ENCODE results near the gene MXD1. TPM values are rescaled to one million over a fixed set of nuclear protein-coding genes. Genes with fewer than 3 reads are reported as not detected.
"Not testable (repeated sequence)": the region's sequence is repeated elsewhere in the genome, so short reads cannot be mapped to it uniquely, and the experiment has no call there.

The MXD1 gene
- total RNA-seq, 1 donor, result 13.1 TPM

DNA sequence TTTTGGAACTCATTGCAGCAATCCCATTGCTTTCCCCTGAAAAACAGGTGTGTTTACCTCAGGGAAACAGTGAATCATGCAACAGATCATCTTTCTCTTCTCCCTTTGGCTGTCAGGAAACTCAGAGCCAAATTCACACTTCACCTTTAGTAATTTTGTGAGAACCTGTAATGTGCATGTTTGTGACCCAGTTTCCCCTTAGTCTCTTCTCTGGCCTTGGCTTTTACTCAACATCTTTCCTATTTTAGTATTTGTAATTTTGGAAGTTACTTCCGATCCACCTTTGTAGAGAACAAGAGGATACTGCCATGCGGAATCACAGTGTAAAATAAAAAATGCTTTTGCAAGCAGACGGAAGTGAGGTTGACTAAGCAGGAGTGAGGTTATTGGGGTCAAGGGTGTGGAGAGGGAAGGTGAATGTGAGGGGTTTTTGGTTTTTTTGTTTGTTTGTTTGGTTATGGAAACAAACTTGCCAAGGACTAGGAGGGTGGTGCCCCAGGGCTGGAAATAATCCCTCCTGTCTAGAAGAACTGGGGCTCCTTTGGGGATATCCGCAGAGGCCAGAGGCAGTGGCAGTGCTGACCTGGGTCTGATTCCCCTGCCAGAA lies 32.5 kb downstream of the MXD1 start:
- H3K4me3 ChIP-seq (ENCODE audit: low read depth, low read length), result no peak overlapping the region
- TF ChIP-seq, protein P1, sequence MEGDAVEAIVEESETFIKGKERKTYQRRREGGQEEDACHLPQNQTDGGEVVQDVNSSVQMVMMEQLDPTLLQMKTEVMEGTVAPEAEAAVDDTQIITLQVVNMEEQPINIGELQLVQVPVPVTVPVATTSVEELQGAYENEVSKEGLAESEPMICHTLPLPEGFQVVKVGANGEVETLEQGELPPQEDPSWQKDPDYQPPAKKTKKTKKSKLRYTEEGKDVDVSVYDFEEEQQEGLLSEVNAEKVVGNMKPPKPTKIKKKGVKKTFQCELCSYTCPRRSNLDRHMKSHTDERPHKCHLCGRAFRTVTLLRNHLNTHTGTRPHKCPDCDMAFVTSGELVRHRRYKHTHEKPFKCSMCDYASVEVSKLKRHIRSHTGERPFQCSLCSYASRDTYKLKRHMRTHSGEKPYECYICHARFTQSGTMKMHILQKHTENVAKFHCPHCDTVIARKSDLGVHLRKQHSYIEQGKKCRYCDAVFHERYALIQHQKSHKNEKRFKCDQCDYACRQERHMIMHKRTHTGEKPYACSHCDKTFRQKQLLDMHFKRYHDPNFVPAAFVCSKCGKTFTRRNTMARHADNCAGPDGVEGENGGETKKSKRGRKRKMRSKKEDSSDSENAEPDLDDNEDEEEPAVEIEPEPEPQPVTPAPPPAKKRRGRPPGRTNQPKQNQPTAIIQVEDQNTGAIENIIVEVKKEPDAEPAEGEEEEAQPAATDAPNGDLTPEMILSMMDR (IDR thresholded peaks at IDR 0.05; ENCODE audit: insufficient read depth, low read length), result no peak
- no peak for DNase-seq (ENCODE audit: low read depth)

DNA sequence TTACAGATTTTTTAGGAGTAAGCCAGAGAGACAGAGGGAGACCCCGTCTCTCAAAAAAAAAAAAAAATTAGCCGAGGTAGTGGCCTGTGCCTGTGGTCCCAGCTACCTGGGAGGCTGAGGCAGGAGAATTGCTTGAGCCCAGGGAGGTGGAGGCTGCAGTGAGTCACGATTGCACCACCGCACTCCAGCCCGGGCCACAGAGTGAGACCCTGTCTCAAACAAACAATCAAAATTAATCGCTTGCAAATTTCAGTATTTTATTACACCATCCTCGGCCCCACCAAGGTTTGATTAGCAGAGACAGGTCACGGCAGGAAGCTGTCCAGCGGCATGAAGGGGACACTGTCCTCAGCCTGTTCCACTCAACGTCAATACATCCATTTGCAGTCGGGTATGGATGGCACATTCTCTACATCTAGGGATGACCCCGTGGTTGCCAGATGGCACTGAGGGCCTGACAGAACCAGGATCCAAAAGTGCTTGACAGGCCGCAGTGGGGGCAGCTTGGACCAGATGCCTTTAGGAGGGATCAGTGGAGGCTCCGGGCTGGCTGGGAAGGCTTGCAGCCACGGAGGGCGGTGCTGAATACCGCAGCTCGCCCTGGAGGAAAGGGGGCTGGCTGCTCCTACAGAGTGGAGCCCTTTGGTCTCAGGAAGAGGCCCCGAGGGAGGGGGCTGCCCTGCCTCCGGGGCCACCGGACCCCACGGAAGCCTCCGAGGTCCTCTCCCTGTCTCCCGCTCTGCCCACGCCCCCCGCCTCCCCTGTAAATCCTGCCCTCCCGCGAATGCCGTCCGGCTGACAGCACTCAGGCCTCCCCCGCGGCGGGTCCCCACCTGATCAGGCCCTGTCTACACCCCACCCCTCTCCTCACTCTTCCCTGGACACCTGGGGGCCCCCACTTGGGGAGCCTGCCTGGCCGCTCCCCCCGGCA lies 33.4 kb downstream of the MXD1 start:
- H3K4me3 ChIP-seq (ENCODE audit: low read depth, low read length), result no peak overlapping the region
- DNase-seq (ENCODE audit: low read depth), result no peak
- TF ChIP-seq, protein P1 (IDR thresholded peaks at IDR 0.05; ENCODE audit: insufficient read depth, low read length), result no peak

DNA sequence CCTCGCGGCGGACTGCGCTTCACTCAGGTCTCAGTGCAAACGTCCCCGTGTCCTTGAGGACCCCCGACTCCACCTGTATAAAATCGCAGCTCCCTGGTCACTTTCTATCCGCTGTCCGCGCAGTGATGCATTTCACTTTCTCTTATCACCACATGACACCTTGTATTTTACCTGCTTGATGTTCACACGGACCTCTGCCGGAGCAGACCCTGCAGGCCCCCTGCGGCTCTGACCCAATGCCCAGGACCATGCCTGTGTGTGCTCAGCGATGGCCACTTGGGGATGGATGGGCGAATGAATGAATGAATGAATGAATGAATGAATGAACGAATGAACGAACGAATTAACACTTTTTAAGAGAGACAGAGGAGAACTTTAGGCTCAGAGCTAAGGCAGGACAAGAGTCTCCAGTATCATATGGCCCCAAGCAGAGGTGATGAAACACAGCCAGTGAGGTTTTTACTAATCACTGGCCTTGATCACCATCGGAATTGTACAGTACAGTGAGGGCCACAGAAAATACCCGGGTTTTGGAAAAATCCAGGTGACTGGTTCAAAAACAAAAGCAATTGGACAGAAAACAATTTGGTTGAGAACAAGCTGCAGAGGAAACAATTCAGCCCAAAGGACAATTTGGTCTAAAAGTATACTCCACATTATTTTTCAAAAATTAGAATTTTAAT lies 34.2 kb downstream of the MXD1 start:
- no peak overlapping the region for H3K4me3 ChIP-seq (ENCODE audit: low read depth, low read length)
- DNase-seq (ENCODE audit: low read depth), result no peak
- TF ChIP-seq, protein P1 (IDR thresholded peaks at IDR 0.05; ENCODE audit: insufficient read depth, low read length), result no peak

DNA sequence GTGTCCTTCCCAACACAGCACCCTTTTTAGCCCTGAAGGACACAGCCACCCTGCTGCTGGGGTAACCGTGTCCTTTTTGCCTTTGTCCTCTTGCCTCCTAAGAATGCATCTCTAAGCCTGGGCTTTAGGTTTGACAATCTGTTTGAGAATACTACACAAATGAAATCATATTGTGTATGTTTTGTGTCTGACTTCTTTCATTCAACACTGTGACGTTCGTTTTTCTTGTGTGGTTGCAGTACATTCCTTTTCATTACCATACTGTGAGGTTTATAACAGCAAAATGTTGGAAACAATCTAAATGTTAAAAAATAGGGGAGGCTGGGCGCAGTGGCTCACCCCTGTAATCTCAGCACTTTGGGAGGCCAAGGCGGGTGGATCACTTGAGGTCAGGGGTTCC lies 35.3 kb downstream of the MXD1 start:
- DNase-seq (ENCODE audit: low read depth), result no peak

DNA sequence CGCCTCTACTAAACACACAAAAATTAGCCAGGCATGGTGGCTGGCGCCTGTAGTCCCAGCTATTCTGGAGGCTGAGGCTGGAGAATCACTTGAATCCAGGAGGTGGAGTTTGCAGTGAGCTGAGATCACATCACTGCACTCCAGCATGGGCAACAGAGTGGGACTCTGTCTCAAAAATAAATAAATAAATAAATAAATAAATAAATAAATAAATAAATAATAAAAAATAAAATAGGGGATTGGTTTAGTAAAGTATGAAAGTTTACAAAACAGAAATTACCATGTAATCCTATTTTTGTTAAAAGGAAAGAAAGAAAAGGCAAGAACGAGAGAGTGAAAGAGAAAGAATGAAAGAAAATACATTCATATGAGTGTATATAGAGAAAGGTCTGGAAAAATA lies 35.8 kb downstream of the MXD1 start:
- not testable (repeated sequence) for H3K4me3 ChIP-seq (ENCODE audit: low read depth, low read length); DNase-seq (ENCODE audit: low read depth)

More for the DNA sequence above, 35.3 kb downstream of the MXD1 start:
- no peak overlapping the region for H3K4me3 ChIP-seq (ENCODE audit: low read depth, low read length)
- TF ChIP-seq, protein P1 (IDR thresholded peaks at IDR 0.05; ENCODE audit: insufficient read depth, low read length), result no peak

GRCh38 chr2:69952336-69953115 lies 37.6 kb downstream of the MXD1 start:
- TF ChIP-seq, protein P1 (IDR thresholded peaks at IDR 0.05; ENCODE audit: insufficient read depth, low read length), result no peak
- no peak overlapping the region for H3K4me3 ChIP-seq (ENCODE audit: low read depth, low read length)
- DNase-seq (ENCODE audit: low read depth), result no peak
